ENCODE data around the gene RNPEPL1.

RNPEPL1 gene

GRCh38 chr2:240581811-240582210, 13.5 kb downstream of the RNPEPL1 start:
- TF ChIP-seq HDGF (IDR thresholded peaks at IDR 0.05; ENCODE audit: borderline replicate concordance) (no peak), FOXM1 (IDR thresholded peaks at IDR 0.05; ENCODE audit: borderline replicate concordance) (no peak), TARDBP (IDR thresholded peaks at IDR 0.05) (no peak), FOXK2 (IDR thresholded peaks at IDR 0.05) (no peak), SUZ12 (IDR thresholded peaks at IDR 0.05) (no peak), FOXA1 (IDR thresholded peaks at IDR 0.05) (no peak), SP1 (IDR thresholded peaks at IDR 0.05) (no peak), L3MBTL2 (conservative IDR thresholded peaks at IDR 0.05) (no peak), ELF4 (IDR thresholded peaks at IDR 0.05) (no peak), ARNT (IDR thresholded peaks at IDR 0.05) (no peak), ZNF384 (IDR thresholded peaks at IDR 0.05) (no peak), NFRKB (IDR thresholded peaks at IDR 0.05) (no peak), CTBP1 (IDR thresholded peaks at IDR 0.05; ENCODE audit: borderline replicate concordance) (no peak), BHLHE40 (IDR thresholded peaks at IDR 0.05; ENCODE audit: borderline replicate concordance) (no peak), LEF1 (IDR thresholded peaks at IDR 0.05; ENCODE audit: borderline replicate concordance) (no peak), PKNOX1 (IDR thresholded peaks at IDR 0.05) (no peak)
- ChIA-PET POLR2A (interaction anchor here (0.9 kb wide), 1 partner anchor 21 kb away, joined by 4 read pairs; the partner anchor contains the start of gene DUSP28), CTCF (no interaction called here)
- DNase-seq (ENCODE audit: extremely low spot score), result no peak

DNA sequence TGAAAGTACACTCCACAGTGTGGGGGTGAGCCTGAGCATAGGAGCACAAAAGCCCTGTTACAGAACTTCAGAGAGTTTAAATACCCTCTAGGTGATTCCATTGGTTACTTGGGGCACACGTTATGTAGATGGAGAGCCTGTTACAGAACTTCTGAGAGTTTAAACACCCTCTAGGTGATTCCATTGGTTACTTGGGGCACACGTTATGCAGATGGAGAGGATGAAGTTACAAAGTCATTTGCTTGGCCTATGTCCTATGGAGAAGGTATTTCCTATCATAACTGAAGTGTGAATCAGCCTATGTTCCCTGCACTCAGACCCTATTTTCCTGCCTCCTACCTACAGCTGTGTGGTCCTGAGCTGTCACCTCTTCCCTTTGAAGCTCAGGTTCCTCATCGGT, 14.5 kb downstream of the RNPEPL1 start:
- no peak for DNase-seq (ENCODE audit: extremely low spot score)
- CTCF ChIA-PET, result no interaction called here
- TF ChIP-seq FOXK2 (IDR thresholded peaks at IDR 0.05), result no peak
- no peak for TF ChIP-seq ZNF384 (IDR thresholded peaks at IDR 0.05)
- no peak for TF ChIP-seq CTBP1 (IDR thresholded peaks at IDR 0.05; ENCODE audit: borderline replicate concordance)
- no peak for TF ChIP-seq FOXA1 (IDR thresholded peaks at IDR 0.05)
- TF ChIP-seq L3MBTL2 (conservative IDR thresholded peaks at IDR 0.05), result no peak
- TF ChIP-seq HDGF (IDR thresholded peaks at IDR 0.05; ENCODE audit: borderline replicate concordance), result no peak
- no peak for TF ChIP-seq PKNOX1 (IDR thresholded peaks at IDR 0.05)
- POLR2A ChIA-PET, result no interaction called here

DNA sequence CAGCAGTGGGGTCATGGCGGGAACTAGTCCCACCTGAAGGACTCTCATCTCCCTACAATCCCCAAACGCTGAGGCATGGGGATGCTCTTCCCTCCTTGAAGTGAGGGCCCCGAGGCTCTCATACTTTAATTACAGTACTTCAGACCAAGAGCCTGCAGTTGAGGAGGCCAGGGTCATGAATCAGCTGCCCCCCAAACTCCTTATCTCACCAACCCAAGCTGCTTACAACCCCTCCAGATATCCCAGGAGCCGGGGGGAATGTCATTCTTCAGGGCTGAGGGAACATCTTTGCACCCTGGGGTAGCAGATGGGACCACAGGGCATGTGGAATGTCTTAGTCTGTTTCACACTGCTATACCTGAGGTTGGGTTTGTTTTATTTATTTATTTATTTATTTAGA, 15.5 kb downstream of the RNPEPL1 start:
- POLR2A ChIA-PET, result no interaction called here
- CTCF ChIA-PET, result no interaction called here
- DNase-seq (ENCODE audit: extremely low spot score), result no peak
- TF ChIP-seq FOXA1 (IDR thresholded peaks at IDR 0.05) (no peak), ZNF384 (IDR thresholded peaks at IDR 0.05) (no peak)

GRCh38 chr2:240584486-240585031, 16.3 kb downstream of the RNPEPL1 start:
- TF ChIP-seq NFRKB (IDR thresholded peaks at IDR 0.05), result no peak
- TF ChIP-seq FOXA1 (IDR thresholded peaks at IDR 0.05), result no peak
- TF ChIP-seq SP1 (IDR thresholded peaks at IDR 0.05), result no peak
- TF ChIP-seq PKNOX1 (IDR thresholded peaks at IDR 0.05), result no peak
- no peak for TF ChIP-seq ZNF384 (IDR thresholded peaks at IDR 0.05)
- POLR2A ChIA-PET, result interaction anchor here (1.4 to 2.9 kb wide), 2 partner anchors 15 to 19 kb away, joined by 3 to 23 read pairs; no protein-coding TSS in a partner anchor
- DNase-seq (ENCODE audit: extremely low spot score), result no peak
- CTCF ChIA-PET, result interaction anchor here (0.6 kb wide), 1 partner anchor 11 kb away, joined by 3 read pairs; no protein-coding TSS in a partner anchor

GRCh38 chr2:240585101-240585500, 16.8 kb downstream of the RNPEPL1 start:
- TF ChIP-seq SUZ12 (IDR thresholded peaks at IDR 0.05), result no peak
- ChIA-PET POLR2A (interaction anchor here (1.4 to 2.9 kb wide), 3 partner anchors 16 to 38 kb away, joined by 3 to 23 read pairs (median 6); no protein-coding TSS in a partner anchor), CTCF (interaction anchor here (0.6 kb wide), 1 partner anchor 12 kb away, joined by 3 read pairs; no protein-coding TSS in a partner anchor)
- DNase-seq (ENCODE audit: extremely low spot score), result no peak

DNA sequence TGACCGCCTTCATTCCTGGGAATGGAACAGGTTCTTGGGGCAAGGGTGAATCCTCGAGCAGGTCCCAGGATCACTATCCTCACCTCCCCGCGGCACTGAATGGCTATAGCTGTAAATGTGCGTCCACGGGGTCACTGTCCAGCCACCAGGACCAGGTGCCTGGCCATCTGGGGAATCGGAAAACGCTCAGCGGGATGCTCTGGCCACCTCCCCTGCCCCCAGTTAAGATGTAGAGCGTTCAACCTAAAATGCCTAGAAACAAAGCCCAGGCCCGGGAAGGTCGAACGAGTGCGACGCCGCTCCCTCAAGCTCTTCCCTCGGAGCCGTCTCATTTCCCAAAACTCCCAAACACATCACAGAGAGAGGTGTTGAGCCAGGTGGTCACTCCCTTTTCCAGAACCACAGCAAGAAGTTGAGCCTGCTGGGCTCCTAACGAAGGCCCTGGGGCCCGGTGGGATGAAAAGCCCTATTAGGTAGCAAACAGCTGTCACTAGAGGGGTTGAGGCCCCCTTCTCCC, 17.5 kb downstream of the RNPEPL1 start:
- ChIA-PET CTCF (interaction anchor here (1.2 kb wide), 1 partner anchor 10 kb away, joined by 3 read pairs; no protein-coding TSS in a partner anchor), POLR2A (interaction anchor here (1.0 to 2.9 kb wide), 15 partner anchors 9 to 572 kb away, joined by 3 to 23 read pairs (median 4); partner anchors contain the start of gene RNPEPL1)
- DNase-seq (ENCODE audit: extremely low spot score), result no peak
- TF ChIP-seq ZNF384 (IDR thresholded peaks at IDR 0.05), result no peak
- no peak for TF ChIP-seq L3MBTL2 (conservative IDR thresholded peaks at IDR 0.05)
- no peak for TF ChIP-seq FOXK2 (IDR thresholded peaks at IDR 0.05)
- no peak for TF ChIP-seq ARNT (IDR thresholded peaks at IDR 0.05)
- TF ChIP-seq FOXM1 (IDR thresholded peaks at IDR 0.05; ENCODE audit: borderline replicate concordance), result no peak
- no peak for TF ChIP-seq CTBP1 (IDR thresholded peaks at IDR 0.05; ENCODE audit: borderline replicate concordance)
- no peak for TF ChIP-seq PKNOX1 (IDR thresholded peaks at IDR 0.05)
- no peak for TF ChIP-seq NFRKB (IDR thresholded peaks at IDR 0.05)
- TF ChIP-seq HDGF (IDR thresholded peaks at IDR 0.05; ENCODE audit: borderline replicate concordance), result no peak
- no peak for TF ChIP-seq LEF1 (IDR thresholded peaks at IDR 0.05; ENCODE audit: borderline replicate concordance)
- TF ChIP-seq FOXA1 (IDR thresholded peaks at IDR 0.05), result no peak
- TF ChIP-seq TARDBP (IDR thresholded peaks at IDR 0.05), result no peak
- TF ChIP-seq ELF4 (IDR thresholded peaks at IDR 0.05), result no peak
- TF ChIP-seq SUZ12 (IDR thresholded peaks at IDR 0.05), result no peak
- TF ChIP-seq SP1 (IDR thresholded peaks at IDR 0.05), result no peak
- TF ChIP-seq BHLHE40 (IDR thresholded peaks at IDR 0.05; ENCODE audit: borderline replicate concordance), result no peak
